NCI-H2196 (cell line): ENCODE measurements around the gene RHD.
"Not testable (repeated sequence)": the region's sequence is repeated elsewhere in the genome, so short reads cannot be mapped to it uniquely, and the experiment has no call there.

Source experiments
- DNase-seq: peaks from one replicate; lab custom pipeline; 2025; ENCODE audit not compliant: unreplicated experiment; lab: John Stamatoyannopoulos, UW

RHD gene

GRCh38 chr1:25302330-25302729, 30.0 kb downstream of the RHD start:
- DNase-seq = not testable (repeated sequence)

- not testable (repeated sequence) for DNase-seq
These were observed 32.6 kb downstream of the RHD start for GRCh38 chr1:25304936-25305335.

- DNase-seq = not testable (repeated sequence)
These were observed 35.9 kb downstream of the RHD start for GRCh38 chr1:25308168-25308567.

- DNase-seq = not testable (repeated sequence)
These were observed 36.8 kb downstream of the RHD start for GRCh38 chr1:25309085-25309484.

- not testable (repeated sequence) for DNase-seq
These were observed 37.2 kb downstream of the RHD start for GRCh38 chr1:25309486-25309885.

GRCh38 chr1:25312806-25313470, 40.6 kb downstream of the RHD start:
- DNase-seq = not testable (repeated sequence)

GRCh38 chr1:25320314-25320938, 48.1 kb downstream of the RHD start:
- DNase-seq = not testable (repeated sequence)

- not testable (repeated sequence) for DNase-seq
These were observed 49.8 kb downstream of the RHD start for GRCh38 chr1:25322127-25322526.

GRCh38 chr1:25324407-25324806, 52.1 kb downstream of the RHD start:
- DNase-seq = not testable (repeated sequence)

GRCh38 chr1:25327864-25328790, 55.8 kb downstream of the RHD start:
- not testable (repeated sequence) for DNase-seq

- DNase-seq = not testable (repeated sequence)
These were observed 56.5 kb downstream of the RHD start for GRCh38 chr1:25328791-25329185.

- not testable (repeated sequence) for DNase-seq
These were observed 57.0 kb downstream of the RHD start for GRCh38 chr1:25329336-25329735.

- DNase-seq = not testable (repeated sequence)
These were observed 57.6 kb downstream of the RHD start for GRCh38 chr1:25329950-25330349.

GRCh38 chr1:25336922-25337354, 64.6 kb downstream of the RHD start:
- not testable (repeated sequence) for DNase-seq

- not testable (repeated sequence) for DNase-seq
These were observed 65.3 kb downstream of the RHD start for GRCh38 chr1:25337483-25338187.

- DNase-seq = peak; percentile 79
These were observed 66.1 kb downstream of the RHD start, which contains the start of gene TMEM50A for GRCh38 chr1:25338188-25338981. Gene TMEM50A (plus strand): TSS chr1:25338334. CDS start chr1:25340487, 2,153 bp downstream.

- DNase-seq = no peak
These were observed 66.7 kb downstream of the RHD start for GRCh38 chr1:25338986-25339385.

GRCh38 chr1:25341746-25342145, 69.4 kb downstream of the RHD start:
- no peak for DNase-seq

- no peak for DNase-seq
These were observed 70.5 kb downstream of the RHD start for GRCh38 chr1:25342846-25343245.

- no peak for DNase-seq
These were observed 71.6 kb downstream of the RHD start for GRCh38 chr1:25343872-25344271.
